Measurements from ENCODE around the gene C1QTNF2.

The C1QTNF2 gene, protein sequence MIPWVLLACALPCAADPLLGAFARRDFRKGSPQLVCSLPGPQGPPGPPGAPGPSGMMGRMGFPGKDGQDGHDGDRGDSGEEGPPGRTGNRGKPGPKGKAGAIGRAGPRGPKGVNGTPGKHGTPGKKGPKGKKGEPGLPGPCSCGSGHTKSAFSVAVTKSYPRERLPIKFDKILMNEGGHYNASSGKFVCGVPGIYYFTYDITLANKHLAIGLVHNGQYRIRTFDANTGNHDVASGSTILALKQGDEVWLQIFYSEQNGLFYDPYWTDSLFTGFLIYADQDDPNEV

DNA sequence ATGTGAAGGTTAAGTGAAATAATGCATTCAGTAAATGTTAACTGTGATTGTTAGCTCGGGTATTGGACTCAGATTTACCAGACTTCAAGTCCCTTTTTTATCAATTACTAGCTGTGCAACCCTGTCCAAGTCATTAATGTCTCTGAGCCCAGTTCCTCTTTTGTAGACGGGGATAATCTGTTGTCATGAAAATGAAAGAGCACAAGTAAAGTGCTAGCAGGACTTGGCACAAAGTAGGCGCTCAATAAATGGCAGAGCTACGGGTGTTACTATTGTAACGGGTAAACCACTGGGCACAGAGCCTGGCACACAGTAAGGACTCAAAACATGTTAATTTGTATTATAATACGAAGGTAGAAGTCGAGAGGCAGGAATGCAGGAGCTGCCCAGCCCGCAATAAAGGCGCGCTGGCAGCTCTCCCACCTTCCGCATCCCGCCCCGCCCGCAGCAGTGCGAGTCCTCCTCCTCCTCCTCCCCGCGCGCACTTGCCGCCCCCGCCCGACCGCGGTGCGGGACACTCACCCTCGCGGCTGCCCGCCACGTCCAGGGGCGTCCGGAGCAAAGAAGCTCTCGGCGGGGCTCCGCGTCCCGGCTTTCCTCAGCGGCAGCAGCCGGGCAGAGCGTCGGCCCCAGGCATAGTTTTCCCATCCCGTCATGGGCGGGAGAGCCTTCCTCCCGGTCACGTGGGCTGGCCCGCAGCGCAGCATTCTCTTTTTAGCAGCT lies at the start of gene C1QTNF2:
TSS of gene C1QTNF2 (minus strand) at position 637 of the 723 bp plus-strand sequence. CDS start 15,615 bp downstream, outside the sequence.
- DNase-seq (ENCODE audit: low spot score): no peak

DNA sequence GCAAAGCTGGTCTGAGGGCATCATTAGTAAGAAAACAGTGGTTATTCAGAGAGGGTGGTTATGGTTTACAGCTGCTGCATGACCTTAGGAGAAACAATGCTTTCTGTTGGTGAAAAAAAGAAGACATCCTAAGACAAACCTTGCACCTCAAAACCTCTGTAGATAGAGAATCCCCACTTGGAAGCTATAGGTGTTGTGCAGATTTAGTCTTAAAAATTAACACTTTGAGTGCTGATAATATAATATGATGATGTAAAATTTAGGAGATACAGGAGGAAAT lies 49.8 kb upstream of the C1QTNF2 start:
- peak; percentile 53 for DNase-seq (ENCODE audit: low spot score)

DNA sequence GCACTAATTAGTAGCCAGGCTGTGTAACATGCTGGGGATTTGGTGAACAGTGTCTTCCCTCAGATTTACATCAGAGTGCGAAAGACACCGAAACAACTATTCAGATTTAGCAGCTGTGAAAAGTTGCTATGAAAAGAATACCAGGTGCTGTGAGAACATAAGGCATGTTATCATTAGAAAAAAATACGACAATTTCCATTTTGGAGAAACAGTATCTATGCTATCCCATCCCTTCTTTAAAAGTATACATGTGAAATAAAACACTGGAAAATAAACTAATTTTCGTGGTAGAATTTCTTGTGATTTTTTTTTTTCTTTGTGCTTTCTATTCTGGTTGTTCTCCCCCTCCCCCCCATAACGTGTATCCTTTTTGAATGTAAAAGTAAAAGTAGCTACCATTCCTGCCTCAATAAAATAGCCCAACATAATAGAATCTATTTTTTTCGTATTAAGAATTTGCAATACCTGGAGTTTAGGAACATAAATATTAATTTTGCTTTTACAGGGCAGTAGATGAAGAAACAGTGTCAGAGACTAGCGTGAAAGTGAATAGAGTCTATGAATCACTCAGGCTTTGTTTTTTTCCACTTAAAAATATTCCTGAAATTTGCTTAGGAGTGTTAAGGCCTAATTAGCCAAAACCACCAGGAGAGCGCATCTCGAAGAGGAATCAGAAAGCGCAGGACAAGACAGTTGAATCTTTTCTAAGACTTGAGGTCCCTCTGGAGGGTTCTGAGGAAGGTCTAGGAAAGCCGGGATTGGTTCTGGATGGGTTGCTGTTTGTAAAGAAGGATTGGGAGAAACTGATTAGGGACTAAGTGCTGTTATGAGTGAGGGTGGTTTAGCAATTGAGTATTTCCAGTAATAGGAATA lies 49.3 kb upstream of the C1QTNF2 start:
- no peak for DNase-seq (ENCODE audit: low spot score)

DNA sequence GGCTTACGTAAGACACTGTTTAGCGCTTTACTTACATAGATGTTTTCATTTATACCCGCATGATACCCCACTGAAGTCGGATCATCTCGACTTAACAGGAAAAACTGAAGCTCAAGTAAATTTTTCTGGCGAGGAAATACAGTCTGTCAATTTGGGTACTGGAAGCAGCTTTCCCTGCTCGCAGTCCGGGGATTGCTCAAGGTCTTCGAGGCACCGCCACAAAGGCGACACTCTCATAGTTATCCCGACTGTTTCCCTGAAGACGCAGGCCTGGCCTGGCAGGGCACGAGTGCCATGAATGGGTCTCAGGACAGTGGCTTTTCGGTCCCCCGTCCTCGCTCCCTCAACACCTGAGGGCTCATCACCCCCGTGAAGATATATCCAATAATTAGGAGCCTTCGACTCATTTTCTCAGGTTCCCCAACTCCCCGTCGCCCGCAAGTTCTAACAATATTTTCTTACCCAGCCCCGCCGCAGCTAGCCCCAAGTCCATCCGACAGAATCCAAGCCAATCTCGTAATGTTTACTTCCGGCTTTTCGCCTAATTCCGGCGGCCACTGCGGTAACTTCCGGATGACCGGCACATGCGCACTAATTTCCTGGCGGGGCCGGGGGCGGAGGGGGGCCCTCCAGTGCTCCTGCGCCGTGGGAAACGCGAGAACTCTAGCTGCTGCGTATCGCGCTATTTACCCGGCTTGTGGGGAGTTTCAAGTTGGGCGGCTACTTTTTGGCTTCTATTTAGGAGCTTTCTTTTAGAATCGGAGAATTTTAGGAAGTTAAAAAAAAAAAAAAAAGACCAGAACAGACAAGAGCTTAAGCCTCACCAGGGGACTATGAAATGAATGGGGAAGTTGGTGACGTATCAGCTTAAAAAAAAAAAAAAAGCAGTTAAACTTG lies 48.4 kb upstream of the C1QTNF2 start, which contains the start of gene SLU7:
TSS of gene SLU7 (minus strand) at position 521 of the 897 bp plus-strand sequence. CDS start 3,787 bp downstream, outside the sequence.
- DNase-seq (ENCODE audit: low spot score): peak; percentile 95

DNA sequence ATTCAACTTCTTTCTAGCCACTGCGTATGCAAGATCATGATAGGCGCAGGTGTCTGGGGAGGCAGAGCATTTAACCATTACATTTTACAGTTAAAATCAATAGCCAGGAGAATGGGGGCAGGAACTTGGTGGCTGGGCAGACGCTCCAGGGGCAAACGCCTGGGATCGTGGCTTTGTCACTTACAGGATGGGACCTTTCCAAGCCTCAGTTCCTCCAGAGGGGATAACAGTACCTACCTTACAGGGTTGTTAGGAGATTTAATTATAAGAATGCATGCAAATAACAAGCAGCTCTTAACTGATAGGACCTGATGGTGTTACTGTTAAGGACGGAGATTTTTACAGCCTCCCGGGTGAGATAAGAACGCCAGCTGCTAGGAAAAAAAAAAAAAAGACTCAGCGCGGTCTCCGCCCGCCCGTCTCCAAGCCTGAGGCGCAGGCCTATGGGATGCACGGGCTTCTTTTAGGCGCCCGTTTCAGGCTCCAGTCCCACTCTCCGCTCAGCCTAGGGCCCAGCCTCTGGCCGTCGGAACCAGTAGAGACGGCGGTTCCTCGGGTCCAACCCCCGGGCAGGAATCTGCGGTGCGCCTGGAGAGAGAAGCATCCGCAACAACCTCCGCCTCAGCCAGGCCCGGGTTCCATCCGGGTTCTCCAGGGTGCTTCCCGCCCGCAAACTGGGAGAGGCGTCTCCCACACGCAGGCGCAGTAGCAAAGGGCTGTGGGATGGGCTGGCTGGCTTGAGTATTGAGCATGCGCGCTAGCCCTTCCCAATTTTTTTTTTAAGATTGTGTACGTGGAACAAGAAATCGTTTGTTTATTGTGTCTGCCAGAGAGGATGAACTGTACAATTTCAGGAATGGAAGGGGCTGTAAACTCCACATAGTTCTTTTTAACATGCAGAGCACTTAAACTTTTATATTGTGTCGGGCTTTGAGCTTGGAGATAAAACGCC lies 29.3 kb upstream of the C1QTNF2 start, which contains the start of gene FAM200C:
TSS of gene FAM200C (minus strand) at position 653 of the 952 bp plus-strand sequence. CDS start 4,564 bp downstream, outside the sequence.
- peak; percentile 86 for DNase-seq (ENCODE audit: low spot score)

DNA sequence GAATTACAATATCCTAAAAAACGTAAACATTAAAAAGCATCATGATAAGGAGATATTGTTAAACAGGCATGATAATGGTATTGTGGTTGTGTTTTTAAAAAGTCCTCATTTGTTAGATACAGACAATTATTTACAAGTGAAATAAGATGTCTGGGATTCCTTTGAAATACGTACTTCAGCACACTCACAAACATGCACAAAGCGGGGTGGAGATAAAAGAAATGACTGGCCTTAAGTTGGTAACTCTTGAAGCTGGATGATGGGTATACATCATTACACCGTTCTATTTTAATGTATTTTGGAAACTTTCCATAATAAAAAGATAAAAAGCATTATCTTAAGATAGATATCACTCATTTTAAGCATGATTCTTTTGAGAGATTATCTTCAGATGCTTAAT lies 28.4 kb upstream of the C1QTNF2 start:
- DNase-seq (ENCODE audit: low spot score): no peak

DNA sequence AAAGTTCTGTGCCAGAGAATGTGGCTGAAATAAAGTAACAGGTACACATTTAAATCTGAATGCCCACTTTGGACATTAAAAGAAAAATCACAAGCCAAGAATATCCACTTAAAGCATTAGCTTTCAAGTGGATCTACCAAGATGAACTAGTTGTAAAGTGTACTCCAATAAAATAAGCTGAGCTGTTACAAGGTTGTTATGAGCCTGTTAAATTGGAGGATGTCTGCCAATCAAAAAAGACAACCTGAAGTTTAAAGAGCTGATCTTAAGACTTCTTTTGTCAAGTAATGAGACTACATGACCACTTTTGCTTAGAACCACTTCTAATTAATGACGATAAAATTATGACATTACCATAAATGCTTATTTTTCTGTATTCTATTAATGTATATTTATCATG lies 27.1 kb upstream of the C1QTNF2 start:
- DNase-seq (ENCODE audit: low spot score): no peak

DNA sequence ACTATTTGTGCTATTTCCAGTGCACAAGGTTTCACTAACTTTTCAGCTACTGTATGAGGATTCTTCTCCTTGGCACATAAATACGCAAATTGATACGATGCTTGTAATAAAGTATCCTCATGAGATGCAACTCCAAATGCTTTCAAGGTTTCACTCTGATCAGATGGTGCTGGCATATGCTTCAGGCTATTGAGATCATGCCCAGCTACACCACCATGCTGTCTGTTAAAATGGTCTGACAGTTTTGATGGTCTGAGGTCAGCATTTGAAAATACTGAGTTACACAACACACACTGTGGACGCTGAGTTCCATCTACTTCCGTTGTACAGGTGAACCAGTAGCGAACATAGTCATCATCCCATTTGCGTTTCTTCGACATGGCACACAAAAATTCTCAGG lies 24.7 kb upstream of the C1QTNF2 start:
- DNase-seq (ENCODE audit: low spot score): no peak

DNA sequence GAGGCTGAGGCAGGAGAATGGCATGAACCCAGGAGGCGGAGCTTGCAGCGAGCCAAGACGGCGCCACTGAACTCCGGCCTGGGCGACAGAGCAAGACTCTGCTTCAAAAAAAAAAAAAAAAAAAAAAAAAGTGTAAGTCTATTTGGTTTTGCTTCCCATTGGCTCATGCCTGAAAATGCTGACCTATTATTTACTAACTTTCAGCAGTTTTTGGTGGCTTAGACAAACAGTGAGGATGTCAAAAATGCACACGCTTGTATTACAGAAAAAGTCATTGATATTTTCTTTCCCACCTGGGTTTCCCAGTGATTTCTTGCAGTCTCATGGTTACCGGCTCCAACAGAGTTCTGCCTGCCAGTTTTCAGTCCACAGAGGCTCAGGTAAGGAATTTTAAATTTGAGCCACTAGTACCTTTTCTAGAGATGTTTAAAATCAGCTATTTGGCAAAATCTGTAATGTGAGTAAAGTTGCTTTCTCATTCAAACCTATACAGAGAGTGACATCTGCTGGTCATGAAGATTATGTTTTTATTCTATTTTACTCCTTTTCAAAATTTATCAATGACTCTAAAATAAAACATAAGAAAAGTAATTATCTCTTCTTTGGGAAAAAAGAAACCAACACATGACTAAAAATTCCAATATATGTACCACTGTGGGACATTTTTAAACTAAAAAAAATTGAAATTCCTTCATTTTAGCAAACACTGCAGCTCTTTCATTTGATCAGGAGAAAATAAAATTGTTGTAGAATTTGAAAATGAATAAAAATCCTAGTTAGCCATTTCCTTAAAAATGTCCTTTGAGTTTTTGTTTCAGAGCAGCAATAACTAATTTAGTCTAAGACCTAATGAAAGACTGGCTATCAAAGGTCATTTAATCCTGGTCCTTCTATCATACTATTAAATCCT lies 20.6 kb upstream of the C1QTNF2 start:
- DNase-seq (ENCODE audit: low spot score): peak; percentile 63

DNA sequence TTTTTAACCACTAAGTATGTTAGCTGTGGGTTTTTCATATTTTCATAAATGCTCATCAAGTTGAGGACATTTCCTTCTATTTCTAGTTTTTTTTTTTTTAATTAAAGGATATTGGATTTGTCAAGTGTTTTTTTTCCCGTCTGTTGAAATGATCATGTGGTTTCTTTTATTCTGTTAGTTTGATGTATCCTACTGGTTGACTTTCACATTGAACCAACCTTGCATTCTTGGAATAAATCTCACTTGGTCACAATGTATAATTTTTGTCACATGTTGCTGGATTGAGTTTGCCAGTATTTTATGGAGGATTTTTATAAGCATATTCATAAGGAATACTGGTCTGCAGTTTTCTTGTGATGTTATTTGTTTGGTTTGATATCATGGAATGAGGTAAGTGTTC lies 17.0 kb upstream of the C1QTNF2 start:
- no peak for DNase-seq (ENCODE audit: low spot score)

DNA sequence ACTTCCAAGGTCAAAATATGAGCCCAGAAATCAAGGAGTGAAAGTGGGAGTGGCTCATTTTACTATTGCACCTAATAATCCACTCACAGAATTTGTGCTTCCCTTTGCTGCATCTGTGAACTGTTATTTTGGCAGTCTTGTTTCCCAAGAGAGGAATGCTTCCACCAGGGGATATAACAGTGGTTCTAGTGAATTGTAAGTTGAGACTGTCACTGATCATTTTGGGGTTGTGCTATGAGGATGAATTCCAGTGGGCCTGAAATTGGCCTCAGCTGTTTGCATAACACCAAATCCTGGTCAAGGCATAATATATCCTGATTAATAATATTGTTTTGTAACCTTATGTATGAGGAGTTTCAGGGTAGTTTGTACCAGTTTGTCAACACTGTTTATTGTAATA lies 15.1 kb upstream of the C1QTNF2 start:
- DNase-seq (ENCODE audit: low spot score): no peak

DNA sequence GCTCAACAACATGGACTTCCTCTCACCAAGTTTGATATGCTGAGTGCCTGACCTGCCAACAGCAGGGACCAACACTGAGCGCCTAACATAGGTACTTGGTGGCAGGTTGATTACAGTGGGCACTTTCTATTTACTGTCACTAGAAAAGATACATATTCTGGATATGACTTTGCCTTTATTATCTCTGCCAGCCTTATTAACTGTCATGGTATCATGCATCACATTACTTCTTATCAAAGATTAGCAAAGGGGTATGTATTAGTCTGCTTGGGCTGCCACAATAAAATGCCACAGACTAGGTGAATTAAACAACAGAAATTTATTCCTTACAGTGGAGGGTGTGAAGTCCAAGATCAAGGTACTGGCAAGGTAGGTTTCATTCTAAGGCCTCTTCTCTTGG lies 14.3 kb upstream of the C1QTNF2 start:
- no peak for DNase-seq (ENCODE audit: low spot score)

DNA sequence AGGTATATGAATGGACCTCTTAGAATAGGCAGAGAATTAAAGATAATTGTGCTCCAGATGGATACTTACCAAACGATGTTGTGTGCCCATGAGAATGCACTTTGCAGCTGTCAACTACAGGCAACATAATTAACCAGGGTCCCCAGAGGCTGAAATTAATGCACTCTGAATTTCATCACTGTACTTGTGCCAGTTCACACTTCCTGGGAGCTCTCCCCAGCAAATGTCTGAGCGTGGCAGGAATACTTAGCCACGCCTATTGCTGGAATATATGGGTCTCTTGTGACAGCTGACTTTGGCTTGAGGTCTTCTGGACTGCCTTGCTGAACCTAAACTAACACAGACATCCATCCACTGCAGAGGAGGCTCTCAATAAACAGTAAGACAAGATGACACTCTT lies 11.9 kb upstream of the C1QTNF2 start:
- DNase-seq (ENCODE audit: low spot score): no peak

DNA sequence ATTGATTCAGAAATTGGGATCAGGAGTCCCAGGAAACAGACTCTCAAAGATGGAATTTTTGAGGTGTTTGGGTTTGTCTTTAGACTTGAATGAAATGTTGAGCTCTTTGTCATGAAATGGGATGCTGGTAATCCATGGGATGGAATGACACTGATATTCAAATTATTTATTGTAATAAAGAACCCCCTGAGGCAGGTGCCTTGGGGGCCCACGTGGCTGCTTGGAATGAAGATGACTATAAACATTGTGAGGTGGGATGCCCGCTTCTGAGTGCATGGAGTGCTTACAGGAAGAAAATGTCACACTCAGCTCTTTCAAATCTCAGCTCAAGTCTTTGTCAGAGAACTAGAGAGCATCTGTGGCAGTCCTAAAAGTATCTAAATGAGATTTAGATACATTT lies 9.6 kb upstream of the C1QTNF2 start:
- DNase-seq (ENCODE audit: low spot score): no peak

DNA sequence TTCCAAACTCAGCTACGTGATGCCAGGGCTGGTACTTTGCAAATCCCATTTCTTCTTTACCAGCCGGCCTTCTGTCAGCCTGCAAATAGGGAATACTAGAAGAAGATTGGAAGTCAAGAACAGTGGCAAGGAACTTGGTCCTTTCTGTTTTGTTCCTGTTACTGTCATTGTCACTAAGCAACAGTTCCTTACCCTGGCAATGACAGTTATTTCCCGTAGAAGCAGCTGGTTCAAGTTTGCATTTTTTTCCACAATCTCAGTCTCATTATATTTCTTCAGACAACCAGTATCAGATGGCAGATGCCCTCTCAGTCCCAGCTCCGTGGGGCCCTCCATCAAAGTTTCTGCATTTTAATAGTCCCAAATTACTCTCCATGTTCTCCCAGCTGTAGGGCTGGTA lies 9.1 kb upstream of the C1QTNF2 start:
- DNase-seq (ENCODE audit: low spot score): peak; percentile 24

DNA sequence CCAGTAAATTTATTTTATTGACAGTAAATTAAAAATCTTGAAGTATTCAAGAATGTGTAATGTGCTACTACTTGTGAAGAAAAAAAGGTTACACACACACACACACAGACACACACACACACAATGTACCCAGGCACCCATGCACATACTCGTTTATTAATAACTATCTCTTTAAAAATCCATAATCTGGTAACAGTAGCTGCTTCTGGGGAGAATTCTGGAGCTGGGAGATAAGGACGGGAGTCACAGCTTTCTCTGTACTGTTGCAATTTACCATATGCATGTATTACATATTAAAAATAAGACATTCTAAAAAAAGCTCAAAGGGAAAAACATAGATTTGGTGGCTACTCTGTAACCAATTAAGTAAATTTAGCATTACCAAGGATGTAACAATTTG lies 7.9 kb upstream of the C1QTNF2 start:
- no peak for DNase-seq (ENCODE audit: low spot score)

DNA sequence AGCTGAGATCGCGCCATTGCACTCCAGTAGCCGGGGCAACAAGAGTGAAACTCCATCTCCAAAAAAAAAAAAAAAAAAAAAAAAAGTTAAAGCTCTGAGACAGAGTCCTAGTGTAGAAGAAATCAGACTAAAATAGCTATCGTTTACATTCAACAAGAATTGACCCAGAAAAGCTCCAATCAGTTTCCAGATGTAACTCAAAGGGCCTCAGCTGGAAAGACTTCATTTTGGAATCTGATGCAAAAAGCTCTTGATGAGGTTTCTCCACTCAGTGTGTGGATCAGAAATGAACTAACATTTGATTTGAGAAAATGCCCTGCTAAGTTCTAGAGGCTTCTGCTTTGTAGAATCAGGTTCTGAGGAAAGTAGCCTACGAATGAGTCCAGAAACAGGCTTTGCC lies 7.2 kb upstream of the C1QTNF2 start:
- no peak for DNase-seq (ENCODE audit: low spot score)

DNA sequence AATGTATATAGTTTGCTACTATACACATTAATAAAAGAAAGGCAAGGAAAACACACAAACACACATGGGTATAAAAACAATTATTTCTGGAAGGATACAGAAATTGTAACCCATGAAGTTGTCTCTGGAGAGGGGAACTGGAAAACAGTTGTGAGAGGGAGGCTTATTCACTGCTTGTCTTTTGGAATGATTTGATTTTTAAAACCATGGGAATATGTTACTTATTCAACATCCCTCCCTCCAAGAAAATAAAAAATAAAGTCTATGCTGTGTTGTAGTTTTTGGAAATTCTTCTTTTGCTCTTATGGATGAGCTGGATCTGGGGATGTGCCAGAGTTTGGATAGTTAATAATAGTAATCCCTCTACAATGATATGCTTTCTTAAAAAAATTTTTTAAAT lies 6.0 kb upstream of the C1QTNF2 start:
- DNase-seq (ENCODE audit: low spot score): no peak

DNA sequence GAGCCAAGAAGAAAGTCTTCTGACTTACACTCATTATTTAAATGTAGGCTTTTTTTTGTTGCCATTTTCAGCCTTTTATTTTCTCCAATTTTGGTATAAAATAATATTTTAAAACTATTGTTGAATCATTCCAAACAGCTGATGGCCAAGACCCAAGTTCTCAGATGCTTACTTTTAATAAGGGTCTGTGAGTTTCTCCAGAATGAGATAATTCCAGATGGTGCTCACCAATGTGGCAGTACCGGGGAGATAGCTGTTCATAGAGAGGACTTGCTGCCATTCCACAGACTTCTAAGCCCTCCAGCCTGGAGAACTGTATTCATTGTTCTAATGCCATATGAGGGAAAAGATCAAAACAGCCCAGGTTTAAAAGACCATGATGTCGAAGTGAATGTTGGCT lies 5.3 kb upstream of the C1QTNF2 start:
- no peak for DNase-seq (ENCODE audit: low spot score)
